Posterior vena cava (tissue), 2 donors: ENCODE measurements around the gene LITAFD. TPM values are rescaled to one million over a fixed set of nuclear protein-coding genes. Genes with fewer than 3 reads are reported as not detected.
A peak's percentile ranks its signal among the peaks of the same experiment; 100 is the strongest.
"Not testable (repeated sequence)": the region's sequence is repeated elsewhere in the genome, so short reads cannot be mapped to it uniquely, and the experiment has no call there.

ENCODE experiments used
- DNase-seq: peaks from one replicate; pipeline ENCODE4 v3.0.0-alpha.2; 2020; ENCODE audit warnings: low spot score
- intact Hi-C, 2 donors: fragments of 100-400 bp; cut with DNase I; formaldehyde crosslinking; loops; one replicate each; pipeline versions ENCODE4 v1.14.1 to v1.14.2; 2022 to 2023
- total RNA-seq, 2 donors: library from RNA; stranded (reverse); fragmentation: NEBNext Ultra II Directional; extraction: Animal tissue kit (Norgen Biotek cat#: 25700); gene quantifications; one replicate each; pipeline ENCODE4 v1.2.1, GENCODE V29; 2021
- donor health status: DM: yes; HTN: yes; CAD: no.
- donor health status: DM: yes; HTN: yes; CAD: no.

Gene LITAFD
- total RNA-seq, 2 donors from 2014 or later: not detected

- intact Hi-C loops: loop anchor here in 1 of 2 donors (1.0 to 10.0 kb wide), 2 partner anchors 63 to 88 kb away; no protein-coding TSS in a partner anchor
- no peak for DNase-seq
These were observed 14.2 kb upstream of the LITAFD start for GRCh38 chr16:8867932-8868415.

GRCh38 chr16:8868416-8869211, 13.5 kb upstream of the LITAFD start, which contains the start of gene CARHSP1:
Gene CARHSP1 (minus strand): TSS chr16:8869006. CDS start chr16:8859328, 9,678 bp downstream.
- peak; percentile 95 for DNase-seq
- intact Hi-C loops: loop anchor here in 1 of 2 donors (1.0 to 10.0 kb wide), 3 partner anchors 25 to 88 kb away; no protein-coding TSS in a partner anchor

DNA sequence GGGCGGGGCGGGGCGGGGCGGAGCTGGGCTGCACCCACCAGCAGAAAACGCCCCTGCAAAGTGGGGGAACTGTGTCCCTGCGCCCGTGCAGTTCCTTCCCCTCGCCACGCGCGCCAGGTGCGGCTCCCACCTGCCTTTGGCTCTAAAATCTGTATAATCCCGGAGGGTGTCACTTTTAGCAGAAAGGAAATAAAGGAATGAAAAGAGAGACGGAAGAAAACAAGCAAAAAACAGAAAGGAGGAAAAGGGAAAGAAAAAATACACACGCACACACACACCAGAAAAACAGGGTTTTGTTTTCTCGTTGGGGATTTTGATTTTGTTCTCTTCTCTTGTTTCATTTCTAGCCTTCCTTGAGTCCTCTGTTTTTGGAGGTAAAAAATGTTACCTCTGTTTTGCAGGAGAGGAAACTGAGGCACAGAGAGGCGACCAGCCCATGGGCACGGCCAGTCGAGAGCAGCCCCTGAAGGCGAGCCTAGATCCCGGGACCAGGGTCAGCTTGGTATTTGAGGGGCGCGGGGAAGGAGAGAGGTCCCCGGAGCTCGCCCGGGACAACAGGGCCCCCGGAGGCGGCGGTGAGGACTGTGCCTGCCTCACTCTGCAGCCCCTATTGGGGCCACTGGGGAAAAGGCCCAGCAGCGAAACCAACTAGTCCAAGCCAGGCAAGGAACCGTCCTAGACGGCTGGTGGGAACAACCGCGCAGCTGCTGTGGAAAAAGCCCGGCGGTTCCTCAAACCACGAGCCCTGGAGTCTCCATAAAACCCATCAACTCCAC, 12.8 kb upstream of the LITAFD start:
- intact Hi-C loops: loop anchor here in 1 of 2 donors (1.0 to 10.0 kb wide), 2 partner anchors 24 to 65 kb away; no protein-coding TSS in a partner anchor
- no peak for DNase-seq

DNA sequence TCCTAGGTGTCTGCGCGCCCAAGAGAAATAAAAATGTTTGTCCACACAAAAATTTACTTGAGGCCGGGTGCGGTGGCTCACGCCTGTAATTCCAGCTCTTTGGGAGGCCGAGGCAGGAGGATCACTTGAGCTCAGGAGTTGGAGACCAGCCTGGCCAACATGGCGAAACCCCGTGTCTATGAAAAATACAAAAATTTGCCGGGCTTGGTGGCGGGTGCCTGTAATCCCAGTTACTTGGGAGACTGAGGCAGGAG, 12.2 kb upstream of the LITAFD start:
- intact Hi-C loops: loop anchor here in 1 of 2 donors (1.0 to 10.0 kb wide), 2 partner anchors 23 to 65 kb away; no protein-coding TSS in a partner anchor
- not testable (repeated sequence) for DNase-seq

GRCh38 chr16:8872071-8872470, 10.1 kb upstream of the LITAFD start:
- DNase-seq: no peak
- intact Hi-C loops: no loop called here

DNA sequence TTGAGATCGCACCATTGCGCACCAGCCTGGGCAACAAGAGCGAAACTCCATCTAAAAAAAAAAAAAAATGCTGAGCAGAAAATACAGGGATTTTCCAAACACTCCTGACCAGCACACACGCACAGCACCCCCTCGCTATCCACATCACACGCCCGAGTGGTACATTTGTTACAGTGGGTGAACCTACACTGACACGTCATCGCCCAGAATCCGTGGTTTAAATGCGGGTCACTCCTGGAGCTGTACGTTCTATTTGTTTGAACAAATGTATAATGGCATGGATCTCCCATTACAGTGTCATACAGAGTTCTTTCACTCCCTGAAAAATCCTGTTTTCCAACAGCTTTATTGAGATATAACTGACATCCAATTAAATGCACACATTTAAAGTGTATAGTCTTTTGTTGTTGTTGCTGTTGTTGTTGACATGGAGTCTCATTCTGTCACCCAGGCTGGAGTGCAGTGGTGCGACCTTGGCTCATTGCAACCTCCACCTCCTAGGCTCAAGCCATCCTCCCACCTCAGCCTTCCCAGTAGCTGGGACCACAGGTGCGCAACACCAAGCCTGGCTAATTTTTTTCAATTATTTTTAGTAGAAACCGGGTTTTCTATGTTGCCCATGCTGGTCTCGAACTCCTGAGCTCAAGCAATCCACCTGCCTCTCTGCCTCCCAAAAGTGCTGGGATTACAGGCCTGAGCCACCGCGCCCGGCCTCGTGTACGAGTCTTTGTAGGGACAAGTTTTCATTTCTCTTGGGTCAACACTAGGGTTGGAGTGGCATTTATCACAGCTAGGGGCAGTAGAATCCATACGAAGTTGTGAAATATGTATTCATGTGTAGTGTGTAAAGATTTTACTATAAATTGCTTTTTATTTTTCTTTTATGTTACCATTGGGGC, 8.9 kb upstream of the LITAFD start:
- no peak for DNase-seq
- intact Hi-C loops: no loop called here

DNA sequence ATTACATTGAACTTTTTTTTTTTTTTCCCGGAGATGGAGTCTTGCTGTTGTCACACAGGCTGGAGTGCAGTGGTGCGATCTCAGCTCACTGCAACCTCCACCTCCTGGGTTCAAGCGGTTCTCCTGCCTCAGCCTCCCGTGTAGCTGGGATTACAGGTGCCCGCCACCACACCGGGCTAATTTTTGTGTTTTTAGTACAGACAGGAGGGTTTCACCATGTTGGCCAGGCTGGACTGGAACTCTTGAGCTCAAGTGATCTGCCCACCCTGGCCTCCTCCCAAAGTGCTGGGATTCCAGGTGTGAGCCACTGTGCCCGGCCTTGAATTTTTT, 8.3 kb upstream of the LITAFD start:
- DNase-seq, intact Hi-C loops: not testable (repeated sequence)

- DNase-seq: no peak
- intact Hi-C loops: no loop called here
These were observed 7.8 kb upstream of the LITAFD start for GRCh38 chr16:8874388-8874787.

GRCh38 chr16:8875317-8875716, 6.8 kb upstream of the LITAFD start:
- not testable (repeated sequence) for DNase-seq
- intact Hi-C loops: loop anchor here in 1 of 2 donors (5.0 kb wide), 1 partner anchor 218 kb away; no protein-coding TSS in a partner anchor

- intact Hi-C loops: loop anchor here in 1 of 2 donors (5.0 kb wide), 1 partner anchor 221 kb away; no protein-coding TSS in a partner anchor
- DNase-seq: peak; percentile 26
These were observed 4.1 kb upstream of the LITAFD start for GRCh38 chr16:8877894-8878522.

- intact Hi-C loops: loop anchor here in 1 of 2 donors (5.0 kb wide), 1 partner anchor 221 kb away; no protein-coding TSS in a partner anchor
- peak; percentile 64 for DNase-seq
These were observed 3.6 kb upstream of the LITAFD start for GRCh38 chr16:8878523-8878911.

- DNase-seq: peak; percentile 37
- intact Hi-C loops: loop anchor here (2.0 to 10.0 kb wide), 3 partner anchors 226 to 314 kb away; no protein-coding TSS in a partner anchor
These were observed 1.2 kb upstream of the LITAFD start for GRCh38 chr16:8880839-8881510.

- intact Hi-C loops: loop anchor here (5.0 to 10.0 kb wide), 2 partner anchors 228 to 316 kb away; no protein-coding TSS in a partner anchor
- DNase-seq: peak; percentile 65
These were observed 700 bp downstream of the LITAFD start for GRCh38 chr16:8882725-8883377.

DNA sequence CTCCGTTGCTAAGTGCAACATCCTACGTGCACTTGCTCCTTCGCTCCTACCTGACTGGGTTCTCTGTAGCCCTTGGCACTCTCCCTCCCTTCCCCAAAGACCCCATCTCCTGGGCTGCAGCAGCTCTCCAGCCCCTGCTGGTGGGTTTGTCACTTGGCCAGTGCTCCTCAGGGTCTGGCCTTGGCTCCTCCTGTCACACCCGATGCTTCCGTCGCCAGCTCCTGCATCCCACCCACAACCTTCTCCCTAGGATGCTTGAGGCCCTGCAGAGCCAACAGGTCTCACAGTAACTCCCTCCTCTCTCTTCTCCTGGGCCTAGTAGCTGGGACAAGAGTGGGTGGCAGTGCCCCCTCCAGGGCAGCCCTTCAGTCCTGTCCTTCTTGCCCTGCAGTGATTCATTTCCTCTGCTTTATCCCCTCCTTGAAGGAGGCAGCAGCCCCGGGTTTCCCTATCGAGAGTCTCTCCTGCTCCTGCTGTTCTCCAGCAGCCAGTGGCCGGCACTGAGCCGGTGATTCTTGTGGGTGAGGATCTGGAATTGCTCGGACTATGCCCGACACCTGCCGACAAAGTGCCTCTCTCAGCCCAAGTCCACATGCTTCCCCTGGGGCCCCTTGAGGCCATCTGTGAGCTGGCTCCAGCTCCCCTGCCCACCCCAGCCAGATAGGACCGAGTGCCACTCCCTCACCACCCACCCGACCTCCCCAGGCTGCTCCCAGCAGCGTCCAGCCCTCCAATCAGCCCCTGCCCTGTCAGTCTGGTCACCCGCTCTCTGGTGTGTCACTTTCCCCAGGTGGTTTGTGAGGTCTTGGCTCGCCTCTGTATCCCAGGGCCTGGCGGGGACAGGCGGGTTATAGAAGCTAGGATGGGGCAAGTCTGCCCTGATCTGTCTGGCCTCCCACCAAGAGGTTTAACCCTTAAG, 3.8 kb downstream of the LITAFD start:
- peak; percentile 71 for DNase-seq
- intact Hi-C loops: loop anchor here in 1 of 2 donors (10.0 kb wide), 1 partner anchor 231 kb away; no protein-coding TSS in a partner anchor

DNA sequence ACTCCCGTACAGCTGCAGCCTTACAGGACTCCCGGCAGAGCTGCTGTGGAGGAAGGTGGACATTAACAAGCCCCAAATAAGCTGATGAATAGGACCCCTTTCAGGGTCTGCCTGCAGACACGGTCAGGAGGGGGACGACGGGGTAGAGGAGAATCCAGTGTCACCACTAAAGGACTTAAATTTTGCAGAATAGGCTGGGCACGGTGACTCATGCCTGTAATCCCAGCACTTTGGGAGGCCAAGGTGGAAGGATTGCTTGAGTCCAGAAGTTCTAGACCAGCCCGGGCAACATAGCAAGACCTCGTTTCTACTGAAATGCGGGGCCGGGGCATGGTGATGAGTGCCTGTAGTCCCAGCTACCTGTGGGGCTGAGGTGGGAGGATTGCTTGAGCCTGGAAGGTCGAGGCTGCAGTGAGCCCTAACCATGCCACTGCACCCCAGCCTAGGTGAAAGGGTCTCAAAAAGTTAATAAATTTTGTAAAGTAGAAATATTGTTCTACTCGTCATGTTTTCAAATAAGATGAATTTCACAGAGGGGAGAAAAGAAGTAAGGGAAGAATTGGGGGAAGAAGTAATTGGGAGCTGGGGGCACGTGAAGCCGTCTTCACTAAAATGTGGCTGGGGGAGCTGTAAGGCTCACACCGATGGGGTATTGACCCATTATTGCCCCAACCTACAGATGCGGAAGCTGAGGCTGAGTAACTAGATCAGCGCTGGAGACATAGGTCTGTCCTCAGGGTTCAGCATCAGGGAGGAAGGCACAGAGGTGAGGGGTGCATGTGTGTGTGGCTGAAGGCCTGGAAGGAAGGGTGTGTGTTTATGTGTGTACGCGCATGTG, 4.7 kb downstream of the LITAFD start:
- DNase-seq: peak; percentile 42
- intact Hi-C loops: loop anchor here in 1 of 2 donors (10.0 kb wide), 1 partner anchor 232 kb away; no protein-coding TSS in a partner anchor
